Measurements from ENCODE around the gene MYO5C. TPM values are rescaled to one million over a fixed set of nuclear protein-coding genes. Genes with fewer than 3 reads are reported as not detected.

The MYO5C gene
- total and polyA plus RNA-seq, 2 of the 13 experiments (the other 11 are each of a cell fraction or from before 2014, with no cell fraction given), result 15.7 to 23.7 TPM

GRCh38 chr15:52158084-52158765 lies 137.4 kb downstream of the MYO5C start:
- H3K9ac ChIP-seq (ENCODE audit: insufficient read depth, low read depth, low read length), result no peak overlapping the region
- CTCF ChIA-PET (ENCODE audit: low intra/inter-chr PET ratio, low total read pairs), result no interaction called here
- DNase-seq (ENCODE audit: low spot score) (no peak), ATAC-seq (no peak), FAIRE-seq (no peak)
- no peak overlapping the region for H2AFZ ChIP-seq (ENCODE audit: low read length)
- in situ Hi-C loops (cut with HindIII; ENCODE audit: extremely low pct_ligation_motif_present, low pct_unique_long_range_greater_than_20kb) (no loop called here), intact Hi-C loops (cut with micrococcal nuclease; ENCODE audit: unreplicated experiment) (no loop called here)
- no peaks in the 10 kb centered on the region for H3K9me3 ChIP-seq (ENCODE audit: low read length)
- H3K4me3 ChIP-seq (replicated peaks in 1 of 3; ENCODE audit: insufficient read depth in 1 of 3, low read depth in 2 of 3, low read length in 3 of 3), result no peak overlapping the region
- H4K20me1 ChIP-seq (ENCODE audit: insufficient read depth, low read length), result no peaks in the 10 kb centered on the region
- BruUV-seq (replicated peaks), result no TSS peak
- peaks cover 21% of the 10 kb centered on the region for H3K4me1 ChIP-seq (ENCODE audit: insufficient read depth, low read length)
- no peaks in the 10 kb centered on the region for H3K79me2 ChIP-seq (ENCODE audit: insufficient read depth, low read length)
- TF ChIP-seq ZNF761 (CRISPR knock-in tag; conservative IDR thresholded peaks at IDR 0.05), result no peak
- TF ChIP-seq EEA1 (CRISPR knock-in tag; IDR thresholded peaks at IDR 0.05; ENCODE audit: borderline replicate concordance), result no peak
- no peak for TF ChIP-seq ZNF318 (CRISPR knock-in tag; IDR thresholded peaks at IDR 0.05)
- no peak for TF ChIP-seq ZNF460 (CRISPR knock-in tag; IDR thresholded peaks at IDR 0.05; ENCODE audit: borderline replicate concordance)
- no peak for TF ChIP-seq ZNF780A (CRISPR knock-in tag; IDR thresholded peaks at IDR 0.05)
- no peak overlapping the region for H3K4me2 ChIP-seq (ENCODE audit: low read depth, low read length)
- H3K27ac ChIP-seq (ENCODE audit: extremely low read length, insufficient read depth, low read length), result no peak overlapping the region
- POLR2A ChIA-PET, result interaction anchor here (0.8 to 1.0 kb wide), 3 partner anchors 21 to 24 kb away, joined by 3 read pairs; no protein-coding TSS in a partner anchor
- H3K36me3 ChIP-seq (replicated peaks in 1 of 2; ENCODE audit: control insufficient read depth in 1 of 2, insufficient read depth in 2 of 2, low read length in 2 of 2), result peaks cover 0 to 11% of the 10 kb centered on the region in 2 experiments; a peak in 2 of 5 replicates
- H3K27me3 ChIP-seq (ENCODE audit: control insufficient read depth in 1 of 2, insufficient read depth in 2 of 2, low read length in 2 of 2), result no peaks in the 10 kb centered on the region
- 83% methylated on average over 10 of the region's 10 CpGs for WGBS (ENCODE audit: low lambda C conversion rate)
